GM18526 (cell line): ENCODE measurements around the gene PCID2.

Experiments used
- POLR2A ChIP-seq: IDR thresholded peaks from 3 replicates; pipeline ENCODE4 v1.6.1; 2011; ENCODE audit not compliant: insufficient read length; ENCODE audit errors: extremely low read depth

PCID2 gene

DNA sequence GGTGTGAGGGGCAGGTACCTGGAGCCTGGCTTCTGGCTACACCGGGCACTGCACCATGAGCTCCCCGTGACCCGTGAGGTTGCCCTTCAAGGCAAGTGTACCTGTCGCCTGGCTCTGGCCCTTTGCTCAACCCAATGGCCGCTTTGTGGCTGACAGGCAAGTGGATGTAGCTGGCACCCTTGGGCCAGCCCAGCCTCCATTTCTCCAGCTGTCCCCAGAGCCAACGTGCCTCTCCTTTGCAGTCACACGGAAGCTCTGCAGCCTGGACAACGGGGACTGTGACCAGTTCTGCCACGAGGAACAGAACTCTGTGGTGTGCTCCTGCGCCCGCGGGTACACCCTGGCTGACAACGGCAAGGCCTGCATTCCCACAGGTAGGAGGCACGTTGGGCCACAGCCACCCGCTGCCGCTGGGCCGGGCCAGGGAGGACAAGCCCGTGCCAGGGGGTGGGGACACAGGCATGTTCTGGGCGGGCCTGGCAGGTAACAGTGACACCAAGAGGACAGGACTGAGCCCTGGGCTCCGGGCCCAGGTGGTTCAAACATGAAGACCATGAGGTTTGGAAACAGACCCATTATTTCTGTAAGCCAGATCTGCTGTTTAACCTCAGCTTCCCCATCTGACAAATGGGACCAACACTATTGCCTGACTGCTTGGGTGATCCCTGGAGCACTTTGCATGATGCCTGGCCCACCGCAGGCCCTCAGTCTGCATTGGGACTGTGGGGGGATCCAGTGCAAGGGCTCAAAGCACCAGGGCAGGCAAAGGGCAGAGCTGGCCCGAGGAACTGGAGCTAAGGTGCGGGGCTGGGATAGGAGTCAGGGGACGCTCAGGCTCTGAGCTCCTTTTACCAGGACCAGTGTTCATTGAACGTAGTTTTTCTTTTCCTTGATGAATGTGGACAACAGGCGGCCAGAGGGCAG lies 67.5 kb downstream of the PCID2 start:
- no peak for TF ChIP-seq POLR2A

GRCh38 chr13:113139577-113139976 lies 68.9 kb downstream of the PCID2 start:
- TF ChIP-seq POLR2A = no peak

GRCh38 chr13:113138792-113139551 lies 69.5 kb downstream of the PCID2 start:
- TF ChIP-seq POLR2A = no peak

DNA sequence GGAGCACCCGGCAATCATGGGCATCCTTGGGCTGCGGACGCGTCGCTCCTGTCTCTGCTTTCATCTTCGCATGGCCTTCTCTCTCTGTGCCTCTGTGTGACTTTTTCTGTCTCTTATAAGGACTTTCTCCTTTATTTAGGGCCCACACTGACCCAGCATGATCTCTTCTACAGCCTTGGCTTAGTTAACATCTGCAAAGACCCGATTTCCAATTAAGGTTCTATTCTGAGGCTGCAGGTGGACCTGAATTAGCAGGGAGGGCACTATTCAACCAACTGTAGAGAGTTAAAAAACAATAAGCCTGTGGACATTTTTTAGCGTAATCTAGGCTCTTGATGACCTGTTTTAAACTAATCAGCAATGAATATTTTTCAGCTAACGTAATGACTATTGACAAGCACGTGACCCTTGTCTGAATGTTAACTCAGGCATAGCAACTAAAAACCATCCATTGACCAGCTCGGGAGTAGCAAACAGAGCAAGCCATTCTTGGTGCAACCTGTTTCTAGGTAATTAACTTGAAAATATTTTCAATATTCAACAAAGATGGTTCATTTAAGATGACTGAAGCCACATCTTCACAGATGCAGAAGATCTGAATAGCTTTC lies 70.7 kb downstream of the PCID2 start:
- TF ChIP-seq POLR2A = no peak

DNA sequence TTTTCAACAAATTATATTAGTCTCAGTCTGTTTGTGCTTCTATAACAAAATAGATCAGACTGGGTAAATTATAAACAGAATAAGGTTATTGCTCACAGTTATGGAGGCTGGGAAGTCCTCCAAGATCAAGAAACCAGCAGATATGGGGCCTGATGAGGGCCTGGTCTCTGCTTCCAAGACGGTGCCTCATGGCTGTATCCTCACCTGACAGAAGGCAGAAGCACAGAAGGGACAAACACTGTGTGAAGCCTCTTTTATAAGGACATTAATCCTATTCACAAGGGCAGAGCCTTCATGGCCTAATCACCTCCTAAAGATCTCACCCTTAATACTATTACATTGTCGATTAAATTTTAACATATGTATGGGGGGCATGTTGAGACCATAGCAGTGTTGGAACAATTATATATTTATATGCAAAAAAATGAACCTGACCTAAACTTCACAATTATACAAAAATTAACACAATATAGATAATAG lies 73.1 kb downstream of the PCID2 start:
- TF ChIP-seq POLR2A = no peak

GRCh38 chr13:113129921-113130750 lies 78.3 kb downstream of the PCID2 start:
- no peak for TF ChIP-seq POLR2A

DNA sequence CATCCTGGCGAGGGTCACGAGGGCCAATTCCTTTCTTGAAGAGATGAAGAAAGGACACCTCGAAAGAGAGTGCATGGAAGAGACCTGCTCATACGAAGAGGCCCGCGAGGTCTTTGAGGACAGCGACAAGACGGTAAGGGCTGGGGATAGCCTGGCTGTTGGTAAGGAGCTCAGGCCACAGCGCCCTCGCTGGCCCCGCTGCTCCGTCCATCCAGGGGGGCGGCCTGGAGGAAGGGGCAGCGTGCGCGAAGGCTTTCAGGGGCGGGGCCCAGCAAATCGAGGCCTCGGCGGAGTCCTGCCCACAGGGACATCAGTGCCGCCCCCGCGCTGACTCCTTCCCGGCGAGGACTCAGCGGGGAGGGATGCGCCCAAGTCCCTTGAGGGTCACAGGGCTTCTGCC lies 79.0 kb downstream of the PCID2 start:
- TF ChIP-seq POLR2A = no peak
